GM18511 (cell line): ENCODE results near the gene DAZ1.
"Not testable (repeated sequence)": the region's sequence is repeated elsewhere in the genome, so short reads cannot be mapped to it uniquely, and the experiment has no call there.

Experiments
- ATAC-seq: cut with Tn5 transposase; IDR thresholded peaks from one replicate; pipeline ENCODE4 v1.9.1; 2021; ENCODE audit warnings: mild to moderate bottlenecking, moderate library complexity; ENCODE audit not compliant: unreplicated experiment

The DAZ1 gene, protein sequence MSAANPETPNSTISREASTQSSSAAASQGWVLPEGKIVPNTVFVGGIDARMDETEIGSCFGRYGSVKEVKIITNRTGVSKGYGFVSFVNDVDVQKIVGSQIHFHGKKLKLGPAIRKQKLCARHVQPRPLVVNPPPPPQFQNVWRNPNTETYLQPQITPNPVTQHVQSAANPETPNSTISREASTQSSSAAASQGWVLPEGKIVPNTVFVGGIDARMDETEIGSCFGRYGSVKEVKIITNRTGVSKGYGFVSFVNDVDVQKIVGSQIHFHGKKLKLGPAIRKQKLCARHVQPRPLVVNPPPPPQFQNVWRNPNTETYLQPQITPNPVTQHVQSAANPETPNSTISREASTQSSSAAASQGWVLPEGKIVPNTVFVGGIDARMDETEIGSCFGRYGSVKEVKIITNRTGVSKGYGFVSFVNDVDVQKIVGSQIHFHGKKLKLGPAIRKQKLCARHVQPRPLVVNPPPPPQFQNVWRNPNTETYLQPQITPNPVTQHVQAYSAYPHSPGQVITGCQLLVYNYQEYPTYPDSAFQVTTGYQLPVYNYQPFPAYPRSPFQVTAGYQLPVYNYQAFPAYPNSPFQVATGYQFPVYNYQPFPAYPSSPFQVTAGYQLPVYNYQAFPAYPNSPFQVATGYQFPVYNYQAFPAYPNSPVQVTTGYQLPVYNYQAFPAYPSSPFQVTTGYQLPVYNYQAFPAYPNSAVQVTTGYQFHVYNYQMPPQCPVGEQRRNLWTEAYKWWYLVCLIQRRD

GRCh38 chrY:23198908-23199307 is at the start of gene DAZ1:
Gene DAZ1 (minus strand): TSS chrY:23199008. CDS start chrY:23198800, 208 bp downstream.
- not testable (repeated sequence) for ATAC-seq

- not testable (repeated sequence) for ATAC-seq
Observed at GRCh38 chrY:23219233-23219632, 20.4 kb upstream of the DAZ1 start, which contains the start of gene DAZ2. Gene DAZ2 (plus strand): TSS chrY:23219533. CDS start chrY:23219741, 208 bp downstream.

DNA sequence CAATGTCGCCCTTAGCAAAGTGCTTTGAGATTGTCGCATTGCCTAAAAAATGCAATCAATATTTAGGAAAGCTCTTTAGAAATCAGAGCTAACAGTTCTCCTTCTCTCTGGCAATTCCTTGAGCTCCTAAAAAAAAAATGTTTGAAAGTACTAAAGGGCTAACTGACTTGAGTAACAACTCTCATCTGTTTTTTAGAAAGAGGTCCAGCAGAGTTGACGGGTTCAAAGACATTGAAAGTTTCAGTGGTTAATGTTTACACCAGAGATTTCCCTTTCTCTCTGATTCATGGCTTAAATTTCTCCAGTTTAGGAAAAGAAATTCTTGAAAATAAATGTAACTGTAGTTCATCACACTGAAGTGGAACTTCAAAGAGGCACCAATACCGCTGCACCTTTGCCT is 11.9 kb upstream of the DAZ1 start:
- not testable (repeated sequence) for ATAC-seq

GRCh38 chrY:23209802-23210495 is 11.1 kb upstream of the DAZ1 start:
- ATAC-seq, result not testable (repeated sequence)

- not testable (repeated sequence) for ATAC-seq
Observed at GRCh38 chrY:23207455-23207854, 8.6 kb upstream of the DAZ1 start.
